GM18498 (cell line): ENCODE data around the gene HOGA1.

Experiments used
- ATAC-seq: cut with Tn5 transposase; IDR thresholded peaks from one replicate; pipeline ENCODE4 v1.9.1; 2021; ENCODE audit warnings: mild to moderate bottlenecking, moderate library complexity; ENCODE audit not compliant: unreplicated experiment

The HOGA1 gene

DNA sequence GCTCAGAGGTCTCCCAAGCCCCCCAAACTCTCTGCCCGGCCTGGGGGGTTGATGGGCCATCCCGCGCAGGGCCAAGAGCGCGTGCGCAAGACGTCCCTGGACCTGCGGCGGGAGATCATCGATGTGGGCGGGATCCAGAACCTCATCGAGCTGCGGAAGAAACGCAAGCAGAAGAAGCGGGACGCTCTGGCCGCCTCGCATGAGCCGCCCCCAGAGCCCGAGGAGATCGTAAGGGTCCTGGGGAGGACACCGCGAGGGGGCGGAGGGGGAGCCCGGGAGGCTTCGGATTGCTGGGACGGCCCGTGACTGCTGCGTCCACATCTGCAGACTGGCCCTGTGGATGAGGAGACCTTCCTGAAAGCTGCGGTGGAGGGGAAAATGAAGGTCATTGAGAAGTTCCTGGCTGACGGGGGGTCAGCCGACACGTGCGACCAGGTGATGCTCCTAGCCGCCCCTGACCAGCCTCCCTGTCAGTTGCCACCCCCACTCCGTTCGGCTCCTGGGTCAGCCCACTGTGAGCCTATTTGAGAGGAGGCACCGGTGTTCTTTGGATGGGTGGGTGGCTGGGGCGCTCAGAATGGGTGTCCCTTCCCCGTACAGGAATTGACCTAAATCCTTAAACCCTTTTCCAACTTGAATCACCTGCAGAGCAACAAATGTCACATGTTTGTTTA is 5.9 kb upstream of the HOGA1 start:
- ATAC-seq, result no peak

GRCh38 chr10:97580421-97581367 is 3.5 kb upstream of the HOGA1 start:
- ATAC-seq, result no peak

GRCh38 chr10:97582169-97582568 is 2.0 kb upstream of the HOGA1 start:
- ATAC-seq, result no peak

- ATAC-seq, result no peak
Measured at GRCh38 chr10:97583476-97583875, 713 bp upstream of the HOGA1 start.

- ATAC-seq, result no peak
Measured at GRCh38 chr10:97584798-97585438, 729 bp downstream of the HOGA1 start.

GRCh38 chr10:97585439-97585811 is 1.2 kb downstream of the HOGA1 start:
- ATAC-seq, result no peak

DNA sequence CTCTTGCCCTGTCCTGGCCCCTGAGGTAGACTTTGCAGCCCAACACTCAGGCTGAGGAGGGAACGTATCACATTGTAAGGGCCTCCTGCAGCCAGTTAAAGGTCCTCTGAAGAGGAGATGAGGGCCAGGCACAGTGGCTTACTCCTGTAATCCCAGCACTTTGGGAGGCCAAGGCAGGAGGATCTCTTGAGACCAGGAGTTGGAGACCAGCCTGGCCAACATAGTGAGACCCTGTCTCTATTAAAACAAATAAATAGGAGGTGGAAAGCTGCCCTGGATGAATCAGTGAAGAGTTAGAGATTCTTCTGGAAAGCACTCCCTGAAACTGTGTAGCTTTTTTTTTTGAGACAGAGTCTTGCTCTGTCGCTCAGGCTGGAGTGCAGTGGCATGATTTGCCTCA is 3.0 kb downstream of the HOGA1 start:
- ATAC-seq, result no peak

DNA sequence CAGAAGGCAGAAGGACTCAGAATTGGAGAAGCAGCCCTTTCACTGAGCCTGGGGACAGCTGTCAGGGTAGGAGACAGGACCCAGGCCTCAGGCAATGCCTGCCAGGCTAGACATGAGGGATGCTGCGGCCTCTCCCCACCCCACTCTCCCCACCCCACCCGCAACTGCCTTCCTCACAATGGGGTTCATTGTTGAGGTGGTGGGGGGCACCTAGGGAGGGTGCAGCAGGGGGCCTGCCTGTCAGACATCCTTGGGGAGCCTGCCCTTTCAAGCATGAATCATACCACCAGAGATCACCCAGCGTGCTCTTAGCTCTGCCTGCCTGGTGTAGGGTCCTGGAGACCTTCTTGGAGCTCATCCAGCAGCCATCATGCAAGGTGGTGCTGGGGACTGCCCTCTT is 5.3 kb downstream of the HOGA1 start, which contains the start of gene C10orf62:
TSS of gene C10orf62 (plus strand) at position 243 of the 400 bp plus-strand sequence. CDS start 177 bp downstream, outside the sequence.
- ATAC-seq, result no peak

- no peak for ATAC-seq
Measured at GRCh38 chr10:97590082-97590747, 6.0 kb downstream of the HOGA1 start.

GRCh38 chr10:97590748-97591495 is 6.7 kb downstream of the HOGA1 start:
- no peak for ATAC-seq

DNA sequence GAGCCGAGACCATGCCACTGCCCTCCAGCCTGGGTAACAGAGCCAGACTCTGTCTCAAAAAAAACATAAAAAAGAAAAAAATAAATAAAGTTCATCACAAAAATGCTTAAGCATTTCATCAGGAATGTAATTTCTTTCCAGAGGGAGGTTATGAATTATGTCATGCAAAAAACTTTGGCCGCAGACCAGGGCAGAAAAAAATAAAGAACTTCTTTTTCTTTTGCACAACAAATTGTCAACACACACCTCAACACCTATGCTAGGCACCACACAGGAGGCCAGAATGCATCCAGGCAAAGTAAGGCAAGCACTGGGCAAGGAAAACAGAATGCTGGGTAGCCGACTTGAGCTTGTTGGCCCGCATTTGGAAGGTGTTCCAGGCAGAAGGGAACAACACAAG is 9.2 kb downstream of the HOGA1 start:
- no peak for ATAC-seq

GRCh38 chr10:97596101-97597082 is 12.2 kb downstream of the HOGA1 start:
- ATAC-seq, result no peak

GRCh38 chr10:97597778-97598177 is 13.6 kb downstream of the HOGA1 start:
- no peak for ATAC-seq

DNA sequence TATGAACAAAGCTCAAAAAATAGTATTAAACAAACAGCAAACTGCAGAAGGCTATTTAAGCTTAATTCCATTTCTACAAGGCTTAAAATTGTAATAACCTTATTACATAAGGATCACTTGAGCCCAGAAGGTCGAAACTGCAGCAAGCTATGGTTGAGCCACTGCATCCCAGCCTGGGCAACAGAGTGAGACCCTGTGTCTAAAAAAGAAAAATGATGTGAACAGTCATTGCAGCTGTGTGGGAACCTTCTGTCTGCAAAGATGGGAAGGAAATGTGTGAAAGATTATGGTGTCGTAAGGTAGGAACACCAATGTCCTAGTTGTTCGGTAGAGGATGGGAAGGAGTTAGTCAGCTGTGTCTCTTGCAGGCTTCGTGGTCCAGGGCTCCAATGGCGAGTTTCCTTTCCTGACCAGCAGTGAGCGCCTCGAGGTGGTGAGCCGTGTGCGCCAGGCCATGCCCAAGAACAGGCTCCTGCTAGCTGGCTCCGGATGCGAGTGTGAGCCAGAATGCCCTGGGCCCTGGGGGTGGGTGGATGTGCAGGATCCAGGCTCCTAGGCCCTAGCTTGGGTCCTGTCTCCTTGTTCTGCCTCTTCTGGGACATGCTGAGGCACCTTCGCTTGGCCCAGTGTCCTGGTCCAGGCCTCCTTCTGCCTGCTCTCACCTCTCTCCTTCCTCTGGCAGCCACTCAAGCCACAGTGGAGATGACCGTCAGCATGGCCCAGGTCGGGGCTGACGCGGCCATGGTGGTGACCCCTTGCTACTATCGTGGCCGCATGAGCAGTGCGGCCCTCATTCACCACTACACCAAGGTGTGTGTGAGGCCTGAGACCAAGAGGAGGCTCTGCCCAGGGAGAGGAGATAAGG is 14.4 kb downstream of the HOGA1 start:
- no peak for ATAC-seq

GRCh38 chr10:97599272-97599619 is 15.1 kb downstream of the HOGA1 start:
- ATAC-seq, result no peak

- ATAC-seq, result no peak
Measured at GRCh38 chr10:97600616-97601015, 16.4 kb downstream of the HOGA1 start.

DNA sequence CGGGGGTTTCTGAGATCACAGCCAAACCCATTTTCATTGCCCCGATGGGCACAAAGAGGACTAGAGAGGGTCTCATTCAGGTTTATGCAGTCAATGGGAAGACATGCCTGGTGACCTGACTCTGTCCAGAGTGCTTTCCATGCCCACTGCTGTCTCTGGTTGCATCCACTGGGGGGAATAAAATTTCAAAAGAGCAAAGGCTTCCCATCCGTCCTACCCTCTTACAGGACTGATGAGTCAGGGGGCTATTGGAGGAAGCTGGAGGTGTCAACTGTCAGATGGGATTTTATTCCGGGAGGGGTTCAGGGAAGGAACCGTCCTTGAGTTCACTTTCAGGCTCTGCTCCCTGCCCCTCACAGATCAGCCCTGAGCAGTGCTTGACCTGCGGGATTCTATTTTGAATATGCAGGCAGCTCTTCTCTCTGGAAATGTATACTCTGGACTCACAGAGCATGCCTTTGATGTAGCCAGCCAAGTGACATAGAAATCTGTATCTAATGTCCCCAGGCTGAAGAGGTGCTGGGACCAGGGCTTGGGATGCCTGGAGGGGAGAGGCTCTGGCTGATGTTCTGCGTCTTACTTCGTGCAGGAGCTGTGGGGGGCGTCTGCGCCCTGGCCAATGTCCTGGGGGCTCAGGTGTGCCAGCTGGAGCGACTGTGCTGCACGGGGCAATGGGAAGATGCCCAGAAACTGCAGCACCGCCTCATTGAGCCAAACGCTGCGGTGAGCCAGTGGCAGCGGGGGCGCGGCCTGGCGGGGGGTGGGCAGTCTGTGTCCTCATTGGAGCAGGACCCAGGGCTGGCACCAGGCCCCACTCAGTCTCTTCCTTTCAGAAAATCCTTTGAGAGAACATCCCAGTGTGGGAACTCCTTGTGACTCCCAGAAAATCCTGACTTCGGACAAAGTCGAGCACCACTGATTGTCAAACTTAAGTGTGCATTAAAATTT is 17.4 kb downstream of the HOGA1 start:
- no peak for ATAC-seq
